HG03342 (cell line): Measurements from ENCODE around the gene RNF19B.
"Not testable (repeated sequence)": the region's sequence is repeated elsewhere in the genome, so short reads cannot be mapped to it uniquely, and the experiment has no call there.

Experiments
- ATAC-seq: cut with Tn5 transposase; IDR thresholded peaks from one replicate; pipeline ENCODE4 v1.9.1; 2021; ENCODE audit warnings: mild to moderate bottlenecking, moderate library complexity; ENCODE audit not compliant: unreplicated experiment

Gene RNF19B

GRCh38 chr1:32964461-32965250 is at the start of gene RNF19B:
RNF19B (minus strand) TSS chr1:32964809; CDS start chr1:32964685, 124 bp downstream.
- peak; percentile 80 for ATAC-seq

GRCh38 chr1:33013791-33014190 is 49.2 kb upstream of the RNF19B start:
- no peak for ATAC-seq

GRCh38 chr1:33012165-33012564 is 47.6 kb upstream of the RNF19B start:
- no peak for ATAC-seq

- ATAC-seq = no peak
These were observed 46.5 kb upstream of the RNF19B start for GRCh38 chr1:33010932-33011731.

GRCh38 chr1:33009561-33009960 is 45.0 kb upstream of the RNF19B start:
- ATAC-seq = no peak

GRCh38 chr1:33008051-33008914 is 43.7 kb upstream of the RNF19B start:
- no peak for ATAC-seq

- no peak for ATAC-seq
These were observed 42.8 kb upstream of the RNF19B start for GRCh38 chr1:33007190-33008050.

GRCh38 chr1:33005838-33006421 is 41.3 kb upstream of the RNF19B start:
- no peak for ATAC-seq

GRCh38 chr1:33005117-33005837 is 40.7 kb upstream of the RNF19B start:
- ATAC-seq = no peak

- ATAC-seq = no peak
These were observed 40.0 kb upstream of the RNF19B start for GRCh38 chr1:33004613-33005012.

- ATAC-seq = no peak
These were observed 39.0 kb upstream of the RNF19B start for GRCh38 chr1:33003657-33004056.

GRCh38 chr1:33002006-33002405 is 37.4 kb upstream of the RNF19B start:
- no peak for ATAC-seq

GRCh38 chr1:33001282-33001681 is 36.7 kb upstream of the RNF19B start:
- no peak for ATAC-seq

GRCh38 chr1:33000427-33001026 is 35.9 kb upstream of the RNF19B start:
- no peak for ATAC-seq

GRCh38 chr1:32998997-32999396 is 34.4 kb upstream of the RNF19B start:
- ATAC-seq = no peak

- no peak for ATAC-seq
These were observed 33.5 kb upstream of the RNF19B start for GRCh38 chr1:32998064-32998463.

GRCh38 chr1:32997381-32997891 is 32.8 kb upstream of the RNF19B start:
- no peak for ATAC-seq

GRCh38 chr1:32993324-32993636 is 28.7 kb upstream of the RNF19B start:
- ATAC-seq = not testable (repeated sequence)
